ENCODE measurements around the gene ZNF493.

Gene ZNF493

DNA sequence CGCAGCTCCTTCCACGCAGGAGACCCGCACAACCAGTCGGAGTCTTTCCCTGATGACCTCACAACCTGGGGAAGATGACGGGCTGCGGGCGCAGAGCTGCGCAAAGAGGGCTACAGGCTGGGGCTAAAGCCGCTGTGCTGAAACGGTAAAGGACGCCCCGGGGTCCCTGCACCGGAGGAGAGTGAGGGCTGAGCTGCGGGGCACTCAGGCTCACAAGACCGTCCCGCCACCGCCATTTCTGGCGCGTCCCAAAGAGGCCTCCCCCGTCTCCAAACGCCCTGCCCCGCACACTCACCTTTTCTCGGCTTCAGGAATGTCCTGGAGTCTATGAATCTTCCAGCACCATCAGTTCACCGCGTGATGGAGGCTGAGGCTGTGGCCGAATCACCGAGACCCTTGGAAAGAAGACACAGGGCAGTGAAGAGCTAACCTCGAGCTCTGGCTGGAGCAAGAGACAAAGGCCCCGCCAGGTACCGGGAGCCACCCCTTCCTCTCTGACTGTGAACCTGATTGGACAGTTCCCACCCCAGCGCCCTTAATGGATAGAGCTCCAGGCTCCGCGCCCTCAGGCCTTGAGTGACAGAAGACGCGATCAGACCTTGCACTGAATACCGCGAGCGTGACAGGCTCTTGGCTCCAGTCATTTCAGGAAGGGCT lies 66.6 kb downstream of the ZNF493 start:
- peak in 2 of 5 donors; percentile 25 to 61 for DNase-seq

- no peak for DNase-seq
Observed at GRCh38 chr19:21466627-21467026, 69.7 kb downstream of the ZNF493 start.

DNA sequence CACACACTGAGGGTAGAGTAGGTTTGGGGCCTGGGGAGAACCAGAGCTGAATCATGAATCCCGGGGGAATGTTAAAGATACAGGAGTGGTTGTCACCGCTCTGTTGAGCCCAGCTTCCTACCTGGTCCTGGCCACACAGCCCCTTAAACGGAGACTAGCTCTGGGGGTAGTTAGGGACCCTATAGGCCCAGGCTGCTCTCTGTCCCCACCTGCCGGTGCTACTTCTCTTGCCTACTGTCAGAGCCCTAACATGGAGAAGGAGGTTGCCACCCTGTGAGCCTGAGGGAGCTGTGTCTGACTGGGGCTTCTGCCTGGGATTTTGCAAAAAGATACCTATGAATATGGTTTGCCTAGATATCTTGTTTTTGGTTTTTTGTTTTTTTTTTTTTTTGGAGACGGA lies 71.9 kb downstream of the ZNF493 start:
- no peak for DNase-seq

DNA sequence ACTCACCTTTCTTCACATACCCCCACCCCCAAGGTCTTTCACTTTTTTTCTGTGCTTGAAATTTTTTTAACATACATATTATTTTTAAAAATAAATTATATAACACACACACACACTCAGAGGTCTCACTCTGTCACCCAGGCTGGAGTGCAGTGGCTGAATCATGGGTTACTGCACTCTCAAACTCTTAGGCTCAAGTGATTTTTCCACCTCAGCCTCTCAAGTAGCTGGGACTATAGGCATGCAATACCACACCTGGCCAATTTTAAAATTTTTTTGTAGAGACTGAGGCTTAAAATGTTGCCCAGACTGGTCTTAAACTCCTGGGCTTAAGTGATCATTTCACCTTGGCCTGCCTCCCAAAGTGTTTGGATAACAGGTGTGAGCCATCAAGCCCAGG lies 75.6 kb downstream of the ZNF493 start:
- no peak for DNase-seq

DNA sequence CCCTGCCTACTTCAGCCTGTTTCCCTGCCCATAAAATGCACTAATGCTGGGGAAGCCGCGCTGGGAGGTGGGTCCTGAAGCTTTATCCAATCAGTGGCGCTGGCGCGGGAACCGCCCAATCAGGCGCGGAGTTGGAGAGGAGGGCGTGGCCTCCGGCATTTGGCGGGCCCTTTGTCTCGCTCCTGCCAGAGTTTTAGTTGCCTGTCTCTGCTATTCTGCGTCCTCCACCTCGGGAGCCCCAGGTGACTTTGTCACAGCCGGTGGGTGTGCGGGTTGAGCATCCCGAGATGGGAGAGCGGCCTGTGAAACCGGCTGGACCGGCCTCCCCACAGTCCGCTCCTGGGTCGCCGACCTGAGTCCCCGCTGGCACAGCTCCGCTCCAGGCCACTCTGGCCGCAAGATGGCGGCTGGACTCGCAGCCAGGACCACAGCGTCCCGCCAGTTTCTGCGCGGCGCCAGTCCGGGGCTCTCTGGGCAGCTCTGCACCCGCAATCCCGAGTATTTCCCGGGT lies 77.8 kb downstream of the ZNF493 start:
- peak; percentile 29 to 75 (median 61) for DNase-seq

All from T-helper 1 cell (primary cell).